SK-N-MC (cell line): ENCODE data around the gene KRT2.

Experiments
- EZH2 ChIP-seq: fragments of 200-600 bp; sonication (generic); IDR thresholded peaks from one replicate; pipeline ENCODE4 v1.6.1; 2017; ENCODE audit warnings: antibody characterized with exemption
- POLR2AphosphoS5 ChIP-seq: IDR thresholded peaks from 2 replicates; pipeline ENCODE4 v1.6.1; 2012; ENCODE audit warnings: mild to moderate bottlenecking, low read depth, low read length, borderline replicate concordance

DNA sequence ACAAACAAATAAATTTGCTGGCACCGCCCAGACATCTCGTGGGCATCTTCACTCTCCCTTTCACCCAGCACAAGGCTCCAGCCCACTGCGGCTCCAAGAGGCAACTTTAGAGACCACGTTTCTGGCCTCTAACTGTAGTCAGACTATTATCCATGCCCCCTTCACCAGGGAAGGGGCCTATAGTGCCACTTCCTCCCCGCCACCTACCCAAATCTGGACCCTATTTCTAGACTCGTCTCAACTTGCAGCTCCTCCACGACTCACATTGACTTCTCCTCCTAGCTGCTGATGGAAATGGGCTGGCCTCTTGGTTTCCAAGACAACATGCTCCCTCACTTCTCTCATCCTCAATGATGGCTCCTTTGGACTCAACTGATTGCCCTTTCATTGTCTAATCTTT, 15.9 kb upstream of the KRT2 start:
- no peak for TF ChIP-seq EZH2
- TF ChIP-seq POLR2AphosphoS5 = no peak
